Activated CD8-positive, alpha-beta memory T cell treated with anti-CD3 and anti-CD28 coated beads, Interleukin-2, amount 50 U/mL, for 1 hour (primary cell): ENCODE results near the gene TTC28.
"Not testable (repeated sequence)": the region's sequence is repeated elsewhere in the genome, so short reads cannot be mapped to it uniquely, and the experiment has no call there.

Experiments used
- DNase-seq: peaks from one replicate; pipeline ENCODE4 v3.0.0-alpha.2; 2020; ENCODE audit errors: extremely low read depth

The TTC28 gene

GRCh38 chr22:28180804-28181731, 498.6 kb downstream of the TTC28 start:
- DNase-seq: no peak

- DNase-seq: no peak
Observed at GRCh38 chr22:28179392-28179791, 500.2 kb downstream of the TTC28 start.

GRCh38 chr22:28175730-28176492, 503.7 kb downstream of the TTC28 start:
- DNase-seq: no peak

- DNase-seq: no peak
Observed at GRCh38 chr22:28174509-28174908, 505.1 kb downstream of the TTC28 start.

- no peak for DNase-seq
Observed at GRCh38 chr22:28172892-28173670, 506.6 kb downstream of the TTC28 start.

- DNase-seq: no peak
Observed at GRCh38 chr22:28171712-28172111, 507.9 kb downstream of the TTC28 start.

- no peak for DNase-seq
Observed at GRCh38 chr22:28171115-28171514, 508.5 kb downstream of the TTC28 start.

- DNase-seq: not testable (repeated sequence)
Observed at GRCh38 chr22:28169314-28169713, 510.3 kb downstream of the TTC28 start.

- DNase-seq: no peak
Observed at GRCh38 chr22:28155808-28156207, 523.8 kb downstream of the TTC28 start.

GRCh38 chr22:28154861-28155260, 524.8 kb downstream of the TTC28 start:
- no peak for DNase-seq

- no peak for DNase-seq
Observed at GRCh38 chr22:28151151-28151816, 528.4 kb downstream of the TTC28 start.

- DNase-seq: no peak
Observed at GRCh38 chr22:28148816-28149465, 530.7 kb downstream of the TTC28 start.

GRCh38 chr22:28147401-28147800, 532.2 kb downstream of the TTC28 start:
- DNase-seq: no peak

GRCh38 chr22:28146401-28147314, 533.0 kb downstream of the TTC28 start:
- no peak for DNase-seq

- no peak for DNase-seq
Observed at GRCh38 chr22:28143961-28144745, 535.5 kb downstream of the TTC28 start.

GRCh38 chr22:28143241-28143865, 536.3 kb downstream of the TTC28 start:
- no peak for DNase-seq

- no peak for DNase-seq
Observed at GRCh38 chr22:28142361-28142961, 537.2 kb downstream of the TTC28 start.

GRCh38 chr22:28141614-28142013, 538.0 kb downstream of the TTC28 start:
- DNase-seq: no peak
